Activated CD8-positive, alpha-beta T cell treated with anti-CD3 and anti-CD28 coated beads for 36 hours (primary cell): Measurements from ENCODE around the gene ALPK1. TPM values are rescaled to one million over a fixed set of nuclear protein-coding genes. Genes with fewer than 3 reads are reported as not detected.

Experiments
- ATAC-seq: fragments of 200-7000 bp; cut with Tn5 transposase; one replicate; pipeline ENCODE4 v1.10.0; 2021; ENCODE audit warnings: mild to moderate bottlenecking, moderate library complexity
- CTCF ChIA-PET: fragments of 350-600 bp; sonication (Branson Sonifier 250); formaldehyde crosslinking; loops from one replicate; lab custom pipeline; 2021; ENCODE audit warnings: antibody characterized with exemption; lab: Charles Lee
- POLR2A ChIA-PET: fragments of 350-600 bp; sonication (Branson Sonifier 250); formaldehyde crosslinking; loops from one replicate; lab custom pipeline; 2021; ENCODE audit warnings: antibody characterized with exemption; lab: Charles Lee
- DNase-seq: peaks from one replicate; pipeline ENCODE4 v3.0.0-alpha.2; 2020
- H3K27ac Mint-ChIP-seq: one replicate; pipeline ENCODE4 v1.8.0; 2021; ENCODE audit warnings: mild to moderate bottlenecking, mixed read lengths
- H3K27me3 Mint-ChIP-seq: one replicate; pipeline ENCODE4 v1.8.0; 2021; ENCODE audit warnings: mixed read lengths
- H3K36me3 Mint-ChIP-seq: one replicate; pipeline ENCODE4 v1.8.0; 2021; ENCODE audit warnings: low read depth, mixed read lengths
- H3K4me1 Mint-ChIP-seq: one replicate; pipeline ENCODE4 v1.8.0; 2021; ENCODE audit warnings: low read depth, mixed read lengths
- H3K4me3 Mint-ChIP-seq: one replicate; pipeline ENCODE4 v1.8.0; 2021; ENCODE audit warnings: mild to moderate bottlenecking, moderate library complexity, mixed read lengths
- H3K9me3 Mint-ChIP-seq: one replicate; pipeline ENCODE4 v1.8.0; 2021; ENCODE audit warnings: mixed read lengths
- intact Hi-C: fragments of 100-400 bp; cut with micrococcal nuclease; formaldehyde crosslinking; loops from one replicate; pipeline ENCODE4 v1.10.0; 2022
- total RNA-seq, 2 experiments: library from RNA; stranded (reverse); gene quantifications; one replicate each; pipeline ENCODE4 v1.2.3, GENCODE V29; 2021
- TF ChIP-seq, protein P1 (sequence below): fragments of 200-600 bp; IDR thresholded peaks from one replicate; pipeline ENCODE4 v1.8.0; 2022; ENCODE audit warnings: antibody characterized with exemption, mild to moderate bottlenecking

ALPK1 gene
- total RNA-seq, 2 experiments from 2014 or later = 13.4 to 13.7 TPM

DNA sequence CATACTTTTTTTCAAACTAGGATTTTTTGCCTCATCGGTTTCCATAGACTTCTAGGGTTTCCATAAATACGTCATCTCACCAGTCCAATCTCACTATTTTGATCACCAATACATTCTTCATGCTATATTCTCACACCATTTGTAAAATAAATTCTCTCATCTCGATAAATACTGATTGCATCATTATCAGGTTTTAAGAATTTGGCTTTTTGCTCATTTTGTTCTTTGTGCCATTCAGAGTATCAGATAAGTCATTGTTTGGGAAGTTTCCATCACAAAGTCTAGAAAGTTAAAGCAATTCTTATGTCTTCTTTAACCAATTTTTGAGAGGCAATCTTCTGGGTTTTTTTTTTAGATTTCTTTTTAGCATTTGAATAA lies 81.1 kb downstream of the ALPK1 start:
- ChIA-PET POLR2A (no interaction called here), CTCF (no interaction called here)
- Mint-ChIP-seq H3K36me3 (peaks cover 8% of the 10 kb centered on the region), H3K4me1 (no peaks in the 10 kb centered on the region), H3K27me3 (no peaks in the 10 kb centered on the region), H3K27ac (no peak overlapping the region), H3K9me3 (no peaks in the 10 kb centered on the region), H3K4me3 (no peak overlapping the region)
- DNase-seq (no peak), ATAC-seq (no peak)
- intact Hi-C loops = no loop called here
- TF ChIP-seq, protein P1, sequence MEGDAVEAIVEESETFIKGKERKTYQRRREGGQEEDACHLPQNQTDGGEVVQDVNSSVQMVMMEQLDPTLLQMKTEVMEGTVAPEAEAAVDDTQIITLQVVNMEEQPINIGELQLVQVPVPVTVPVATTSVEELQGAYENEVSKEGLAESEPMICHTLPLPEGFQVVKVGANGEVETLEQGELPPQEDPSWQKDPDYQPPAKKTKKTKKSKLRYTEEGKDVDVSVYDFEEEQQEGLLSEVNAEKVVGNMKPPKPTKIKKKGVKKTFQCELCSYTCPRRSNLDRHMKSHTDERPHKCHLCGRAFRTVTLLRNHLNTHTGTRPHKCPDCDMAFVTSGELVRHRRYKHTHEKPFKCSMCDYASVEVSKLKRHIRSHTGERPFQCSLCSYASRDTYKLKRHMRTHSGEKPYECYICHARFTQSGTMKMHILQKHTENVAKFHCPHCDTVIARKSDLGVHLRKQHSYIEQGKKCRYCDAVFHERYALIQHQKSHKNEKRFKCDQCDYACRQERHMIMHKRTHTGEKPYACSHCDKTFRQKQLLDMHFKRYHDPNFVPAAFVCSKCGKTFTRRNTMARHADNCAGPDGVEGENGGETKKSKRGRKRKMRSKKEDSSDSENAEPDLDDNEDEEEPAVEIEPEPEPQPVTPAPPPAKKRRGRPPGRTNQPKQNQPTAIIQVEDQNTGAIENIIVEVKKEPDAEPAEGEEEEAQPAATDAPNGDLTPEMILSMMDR = no peak

DNA sequence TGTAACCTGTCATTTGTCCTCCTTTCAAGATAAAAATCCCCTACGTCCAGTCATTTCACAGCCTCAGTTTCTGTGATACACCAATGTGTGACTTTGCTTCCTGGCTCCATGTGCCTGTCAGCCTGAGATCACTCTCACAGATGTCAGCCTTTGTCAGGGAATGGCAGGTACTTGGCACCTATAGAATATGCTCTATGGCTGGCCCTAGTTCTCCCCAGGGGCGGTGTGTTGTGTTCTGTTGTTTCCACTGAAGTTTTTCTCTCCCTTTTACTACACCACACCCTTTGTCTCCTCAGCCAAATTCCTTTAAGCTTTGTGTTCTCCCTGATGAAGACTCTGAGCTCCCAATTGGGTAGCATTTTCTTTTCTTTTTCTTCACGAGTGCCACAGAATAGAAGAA lies 81.7 kb downstream of the ALPK1 start:
- Mint-ChIP-seq H3K36me3 (peaks cover 8% of the 10 kb centered on the region), H3K27ac (no peak overlapping the region), H3K4me1 (no peaks in the 10 kb centered on the region), H3K4me3 (no peak overlapping the region), H3K27me3 (no peaks in the 10 kb centered on the region), H3K9me3 (no peaks in the 10 kb centered on the region)
- intact Hi-C loops = no loop called here
- TF ChIP-seq, protein P1 = no peak
- ChIA-PET POLR2A (no interaction called here), CTCF (no interaction called here)
- no peak for ATAC-seq
- no peak for DNase-seq

DNA sequence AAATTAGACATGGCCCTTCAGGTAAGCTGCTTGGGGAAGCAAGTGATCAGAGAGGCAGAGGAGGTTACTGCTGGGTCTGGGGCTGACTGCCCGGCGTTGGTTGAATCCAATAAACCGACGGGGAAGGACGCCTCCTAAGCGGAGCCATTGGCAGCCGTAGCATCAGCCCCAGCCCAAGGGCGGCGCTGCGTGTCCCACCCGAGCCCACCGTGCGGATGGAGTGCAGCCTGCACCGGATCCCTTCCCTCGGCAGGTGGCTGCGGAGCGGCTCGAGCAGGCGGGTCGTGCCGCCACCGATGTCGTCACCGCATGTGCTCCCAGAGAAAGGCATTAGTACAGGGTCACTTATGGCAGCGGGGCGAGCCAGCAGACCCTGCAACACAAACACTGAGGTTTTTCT lies 82.1 kb downstream of the ALPK1 start:
- no peak for DNase-seq
- H3K4me1 Mint-ChIP-seq = no peaks in the 10 kb centered on the region
- TF ChIP-seq, protein P1 = no peak
- ATAC-seq = no peak
- ChIA-PET CTCF (no interaction called here), POLR2A (no interaction called here)
- no peaks in the 10 kb centered on the region for H3K9me3 Mint-ChIP-seq
- intact Hi-C loops = no loop called here
- no peak overlapping the region for H3K4me3 Mint-ChIP-seq
- H3K36me3 Mint-ChIP-seq = peaks cover 10% of the 10 kb centered on the region
- H3K27ac Mint-ChIP-seq = no peak overlapping the region
- H3K27me3 Mint-ChIP-seq = no peaks in the 10 kb centered on the region

GRCh38 chr4:112381996-112382692 lies 85.0 kb downstream of the ALPK1 start:
- CTCF ChIA-PET = interaction anchor here (1.8 kb wide), 1 partner anchor 60 kb away, joined by 4 read pairs; no protein-coding TSS in a partner anchor
- TF ChIP-seq, protein P1 = no peak
- Mint-ChIP-seq H3K27ac (no peak overlapping the region), H3K4me1 (no peaks in the 10 kb centered on the region), H3K9me3 (no peaks in the 10 kb centered on the region), H3K36me3 (peaks cover 10% of the 10 kb centered on the region), H3K4me3 (no peak overlapping the region), H3K27me3 (no peaks in the 10 kb centered on the region)
- DNase-seq = no peak
- intact Hi-C loops = no loop called here
- POLR2A ChIA-PET = no interaction called here
- no peak for ATAC-seq

- no peak for ATAC-seq
- TF ChIP-seq, protein P1 = no peak
- H3K4me1 Mint-ChIP-seq = no peaks in the 10 kb centered on the region
- intact Hi-C loops = no loop called here
- H3K9me3 Mint-ChIP-seq = no peaks in the 10 kb centered on the region
- no peaks in the 10 kb centered on the region for H3K27me3 Mint-ChIP-seq
- H3K36me3 Mint-ChIP-seq = peaks cover 4% of the 10 kb centered on the region
- ChIA-PET CTCF (no interaction called here), POLR2A (no interaction called here)
- DNase-seq = no peak
- no peak overlapping the region for H3K4me3 Mint-ChIP-seq
- no peak overlapping the region for H3K27ac Mint-ChIP-seq
Measured at GRCh38 chr4:112386071-112386470, 88.9 kb downstream of the ALPK1 start.
